Measurements from ENCODE around the gene NCKAP5. TPM values are rescaled to one million over a fixed set of nuclear protein-coding genes. Genes with fewer than 3 reads are reported as not detected.

Gene NCKAP5
- total and polyA plus RNA-seq, 2 donors (not counting 1 experiment from before 2014, with no cell fraction given) = not detected

DNA sequence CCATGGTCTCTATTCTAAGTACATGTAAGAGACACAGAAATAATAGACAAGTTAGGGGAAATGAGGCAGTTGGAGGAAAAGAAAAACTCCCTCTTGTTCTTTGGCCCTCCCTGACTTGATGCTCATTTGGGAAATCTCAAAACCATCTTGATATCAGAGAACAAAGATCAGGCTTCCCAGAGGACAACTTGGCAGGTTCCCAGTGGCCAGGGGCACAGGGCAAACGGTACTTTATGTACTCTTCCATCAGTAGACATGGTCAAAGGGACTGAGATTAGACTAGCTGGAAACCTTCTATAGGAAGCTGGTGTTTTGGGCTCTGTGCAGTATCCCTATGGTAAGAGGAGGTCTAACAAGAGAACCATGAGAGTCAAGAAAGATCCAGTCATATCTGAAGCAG lies 56.6 kb downstream of the NCKAP5 start:
- H3K4me3 ChIP-seq (ENCODE audit: control extremely low read depth in 1 of 5, extremely low read depth in 1 of 5, insufficient read depth in 1 of 5, low read depth in 2 of 5, low read length in 4 of 5) = no peak overlapping the region
- no peaks in the 10 kb centered on the region for H3K9me3 Mint-ChIP-seq (ENCODE audit: insufficient read depth)
- H3K79me2 ChIP-seq (ENCODE audit: control insufficient read depth, insufficient read depth, low read length) = no peaks in the 10 kb centered on the region
- H3K4me2 ChIP-seq (replicated peaks; ENCODE audit: low read depth, low read length, poor library complexity, severe bottlenecking) = no peak overlapping the region
- CTCF ChIA-PET = no interaction called here
- no peak overlapping the region for H3K9ac ChIP-seq (ENCODE audit: low read length)
- no peak for DNase-seq
- POLR2A ChIA-PET = no interaction called here
- no peak overlapping the region for H3K27ac Mint-ChIP-seq
- ATAC-seq (ENCODE audit: low read depth) = no peak
- intact Hi-C loops (cut with micrococcal nuclease) = loop anchor here (10.0 kb wide), 1 partner anchor 333 kb away; no protein-coding TSS in a partner anchor
- no peak overlapping the region for H3K4me3 Mint-ChIP-seq
- no peaks in the 10 kb centered on the region for H4K20me1 ChIP-seq (ENCODE audit: control insufficient read depth, insufficient read depth, low read length, poor library complexity, severe bottlenecking)
- no peak overlapping the region for H3K27ac ChIP-seq (ENCODE audit: low read length in 2 of 2)
- no peaks in the 10 kb centered on the region for H3K27me3 ChIP-seq (replicated peaks in 1 of 4; ENCODE audit: control extremely low read depth in 1 of 4, control insufficient read depth in 3 of 4, insufficient read depth in 4 of 4, low read length in 3 of 4)
- H2AFZ ChIP-seq (ENCODE audit: insufficient read depth, low read depth, low read length, poor library complexity, severe bottlenecking) = no peak overlapping the region
- H3K4me1 ChIP-seq (ENCODE audit: control insufficient read depth in 2 of 2, insufficient read depth in 2 of 2, low read length in 2 of 2) = no peaks in the 10 kb centered on the region
- no peaks in the 10 kb centered on the region for H3K36me3 ChIP-seq (replicated peaks in 1 of 2; ENCODE audit: control extremely low read depth in 1 of 2, control insufficient read depth in 1 of 2, extremely low read depth in 1 of 2, insufficient read depth in 2 of 2, low read length in 1 of 2)
- WGBS (ENCODE audit: insufficient coverage) = no CpG with 5 or more reads among the region's 1 CpG
- no peaks in the 10 kb centered on the region for H3K9me3 ChIP-seq (ENCODE audit: control extremely low read depth in 1 of 3, control insufficient read depth in 2 of 3, insufficient read depth in 1 of 3, low read length in 2 of 3)
- no peak for TF ChIP-seq EZH2 (IDR thresholded peaks at IDR 0.05; ENCODE audit: borderline replicate concordance, insufficient read depth, low read depth, low read length, poor library complexity, severe bottlenecking)
- TF ChIP-seq, protein P1, sequence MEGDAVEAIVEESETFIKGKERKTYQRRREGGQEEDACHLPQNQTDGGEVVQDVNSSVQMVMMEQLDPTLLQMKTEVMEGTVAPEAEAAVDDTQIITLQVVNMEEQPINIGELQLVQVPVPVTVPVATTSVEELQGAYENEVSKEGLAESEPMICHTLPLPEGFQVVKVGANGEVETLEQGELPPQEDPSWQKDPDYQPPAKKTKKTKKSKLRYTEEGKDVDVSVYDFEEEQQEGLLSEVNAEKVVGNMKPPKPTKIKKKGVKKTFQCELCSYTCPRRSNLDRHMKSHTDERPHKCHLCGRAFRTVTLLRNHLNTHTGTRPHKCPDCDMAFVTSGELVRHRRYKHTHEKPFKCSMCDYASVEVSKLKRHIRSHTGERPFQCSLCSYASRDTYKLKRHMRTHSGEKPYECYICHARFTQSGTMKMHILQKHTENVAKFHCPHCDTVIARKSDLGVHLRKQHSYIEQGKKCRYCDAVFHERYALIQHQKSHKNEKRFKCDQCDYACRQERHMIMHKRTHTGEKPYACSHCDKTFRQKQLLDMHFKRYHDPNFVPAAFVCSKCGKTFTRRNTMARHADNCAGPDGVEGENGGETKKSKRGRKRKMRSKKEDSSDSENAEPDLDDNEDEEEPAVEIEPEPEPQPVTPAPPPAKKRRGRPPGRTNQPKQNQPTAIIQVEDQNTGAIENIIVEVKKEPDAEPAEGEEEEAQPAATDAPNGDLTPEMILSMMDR (IDR thresholded peaks at IDR 0.05) = no peak
- H3K4me1 Mint-ChIP-seq = no peaks in the 10 kb centered on the region
- peaks cover 6% of the 10 kb centered on the region for H3K27me3 Mint-ChIP-seq

DNA sequence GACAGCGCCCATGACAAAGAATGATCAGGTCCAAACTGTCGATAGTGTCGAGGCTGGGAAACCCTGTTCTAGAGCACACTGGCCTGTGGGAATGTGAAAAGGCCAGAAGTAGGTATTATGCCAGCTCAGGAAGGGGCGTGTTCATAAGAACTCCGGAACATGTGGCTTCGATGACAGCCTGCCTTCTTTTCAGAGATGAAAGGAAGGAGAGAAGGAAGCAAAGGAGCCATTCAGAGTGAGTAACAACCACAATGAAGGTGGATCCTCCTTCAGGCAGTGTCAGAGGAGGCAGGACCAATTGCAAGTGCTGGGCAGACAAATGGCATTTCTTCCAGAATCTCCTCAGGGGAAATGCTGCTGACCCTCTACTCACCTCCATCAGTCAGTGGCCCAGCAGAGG lies 58.5 kb downstream of the NCKAP5 start:
- no peak for TF ChIP-seq EZH2 (IDR thresholded peaks at IDR 0.05; ENCODE audit: borderline replicate concordance, insufficient read depth, low read depth, low read length, poor library complexity, severe bottlenecking)
- TF ChIP-seq, protein P1 (IDR thresholded peaks at IDR 0.05) = no peak

More for the DNA sequence above, 58.5 kb downstream of the NCKAP5 start:
- Histone ChIP-seq H3K36me3 (replicated peaks in 1 of 2; ENCODE audit: control extremely low read depth in 1 of 2, control insufficient read depth in 1 of 2, extremely low read depth in 1 of 2, insufficient read depth in 2 of 2, low read length in 1 of 2) (no peaks in the 10 kb centered on the region), H3K4me3 (ENCODE audit: control extremely low read depth in 1 of 5, extremely low read depth in 1 of 5, insufficient read depth in 1 of 5, low read depth in 2 of 5, low read length in 4 of 5) (no peak overlapping the region), H3K9ac (ENCODE audit: low read length) (no peak overlapping the region), H4K20me1 (ENCODE audit: control insufficient read depth, insufficient read depth, low read length, poor library complexity, severe bottlenecking) (no peaks in the 10 kb centered on the region), H3K4me2 (replicated peaks; ENCODE audit: low read depth, low read length, poor library complexity, severe bottlenecking) (no peak overlapping the region), H3K27ac (ENCODE audit: low read length in 2 of 2) (no peak overlapping the region), H3K4me1 (ENCODE audit: control insufficient read depth in 2 of 2, insufficient read depth in 2 of 2, low read length in 2 of 2) (no peaks in the 10 kb centered on the region), H3K9me3 (ENCODE audit: control extremely low read depth in 1 of 3, control insufficient read depth in 2 of 3, insufficient read depth in 1 of 3, low read length in 2 of 3) (no peaks in the 10 kb centered on the region), H2AFZ (ENCODE audit: insufficient read depth, low read depth, low read length, poor library complexity, severe bottlenecking) (no peak overlapping the region), H3K79me2 (ENCODE audit: control insufficient read depth, insufficient read depth, low read length) (no peaks in the 10 kb centered on the region), H3K27me3 (replicated peaks in 1 of 4; ENCODE audit: control extremely low read depth in 1 of 4, control insufficient read depth in 3 of 4, insufficient read depth in 4 of 4, low read length in 3 of 4) (no peaks in the 10 kb centered on the region)
- ChIA-PET CTCF (no interaction called here), POLR2A (no interaction called here)
- H3K9me3 Mint-ChIP-seq (ENCODE audit: insufficient read depth) = no peaks in the 10 kb centered on the region
- whole genome bisulfite sequencing (ENCODE audit: insufficient coverage) = 75% methylated on average over 4 of the region's 6 CpGs
- ATAC-seq (ENCODE audit: low read depth) = no peak
- peaks cover 6% of the 10 kb centered on the region for H3K27me3 Mint-ChIP-seq
- intact Hi-C loops (cut with micrococcal nuclease) = loop anchor here (10.0 kb wide), 1 partner anchor 335 kb away; no protein-coding TSS in a partner anchor
- H3K4me3 Mint-ChIP-seq = no peak overlapping the region
- DNase-seq = no peak
- H3K4me1 Mint-ChIP-seq = no peaks in the 10 kb centered on the region
- no peak overlapping the region for H3K27ac Mint-ChIP-seq
